Psoas muscle (tissue), 8 donors: ENCODE measurements around the gene CACNA2D4. TPM values are rescaled to one million over a fixed set of nuclear protein-coding genes. Genes with fewer than 3 reads are reported as not detected.

Experiments used
- ATAC-seq, 4 donors: fragments of 200-7000 bp; cut with Tn5 transposase; one replicate each; pipeline ENCODE4 v1.9.1; 2020; ENCODE audit warnings: moderate library complexity in 3 of 4, mild to moderate bottlenecking in 2 of 4
- DNase-seq, 2 donors: peaks; one replicate each; pipeline ENCODE4 v3.0.0-alpha.2; 2020
- H3K27ac ChIP-seq: fragments of 200-600 bp; one replicate; pipeline ENCODE4 v1.8.0; 2022
- H3K27me3 ChIP-seq, 3 donors: fragments of 200-600 bp in 1 of 3; one replicate each; pipeline versions ENCODE4 v1.6.1 to v1.8.0; 2013 to 2022; ENCODE audit warnings: low read length in 2 of 3, mild to moderate bottlenecking in 2 of 3, moderate library complexity in 1 of 3; ENCODE audit not compliant: insufficient read depth in 3 of 3
- H3K36me3 ChIP-seq, 2 donors: fragments of 200-600 bp in 1 of 2; one replicate each; pipeline versions ENCODE4 v1.6.1 to v1.8.0; 2013 to 2022; ENCODE audit warnings: low read depth in 1 of 2, mild to moderate bottlenecking in 1 of 2, moderate library complexity in 1 of 2; ENCODE audit not compliant: insufficient read depth in 1 of 2
- H3K4me1 ChIP-seq: fragments of 200-600 bp; one replicate; pipeline ENCODE4 v1.8.0; 2022
- H3K4me3 ChIP-seq: fragments of 200-600 bp; one replicate; pipeline ENCODE4 v1.8.0; 2022; ENCODE audit warnings: mild to moderate bottlenecking
- H3K9me3 ChIP-seq: fragments of 200-600 bp; one replicate; pipeline ENCODE4 v1.8.0; 2022
- CTCF ChIP-seq: fragments of 200-600 bp; IDR thresholded peaks from one replicate; pipeline ENCODE4 v1.8.0; 2022; ENCODE audit warnings: antibody characterized with exemption
- WGBS, 3 donors: extraction: QIAGEN DNeasy Blood & Tissue Kit; methylation state at CpG; one replicate each; pipeline versions ENCODE4 v1.1.6 to v1.1.7; 2013; 5-methylcytosine and 5-hydroxymethylcytosine counted together
- intact Hi-C, 2 donors: fragments of 100-400 bp; cut with DNase I; formaldehyde crosslinking; loops; one replicate each; pipeline versions ENCODE4 v1.11.0 to v1.14.2; 2022
- polyA plus RNA-seq, 3 donors: library from polyadenylated mRNA; stranded (reverse); fragments of 200-250 nt; gene quantifications; one replicate each; pipeline ENCODE4 v1.2.3, GENCODE V29; 2013
- total RNA-seq, 4 donors: library from RNA; stranded (reverse); fragmentation: NEBNext Ultra II Directional in 2 of 4; extraction: Animal tissue kit (Norgen Biotek cat#: 25700) in 2 of 4; gene quantifications; one replicate each; pipeline versions ENCODE4 v1.2.1 to v1.2.4, GENCODE V29; 2021 to 2023
- donor health status: healthy with polysubstance abuse.
- donor health status: DM: no; HTN: no; CAD: no; lungs with moderate emphysema.
- donor health status: Bipolar disorder and iron deficiency.
- donor health status: healthy.
- donor health status: DM: yes; HTN: yes; CAD: no.
- donor health status: DM: no; HTN: no; CAD: no.
- donor health status: DM: no; HTN: no; CAD: no.
- donor health status: DM: yes; HTN: yes; CAD: no.

CACNA2D4 gene
- total and polyA plus RNA-seq, 7 donors = 0.74 to 1.8 (median 0.93) TPM

- H3K27ac ChIP-seq = no peak overlapping the region
- ATAC-seq (no peak), DNase-seq (no peak)
- H3K4me3 ChIP-seq = no peak overlapping the region
- TF ChIP-seq CTCF = no peak
- WGBS, 3 donors = 69 to 74% (median 72%) methylated on average over 11 of the region's 11 CpGs
- no peaks in the 10 kb centered on the region for H3K9me3 ChIP-seq
- H3K4me1 ChIP-seq = no peaks in the 10 kb centered on the region
- H3K36me3 ChIP-seq = no peaks in the 10 kb centered on the region
- intact Hi-C loops = no loop called here
- H3K27me3 ChIP-seq = peaks cover 0 to 59% (median 24%) of the 10 kb centered on the region in 3 donors
Observed at GRCh38 chr12:1822699-1823098, 95.8 kb downstream of the CACNA2D4 start.

- Histone ChIP-seq H3K27ac (no peak overlapping the region), H3K36me3 (no peaks in the 10 kb centered on the region), H3K4me1 (no peaks in the 10 kb centered on the region), H3K27me3 (peaks cover 0 to 50% (median 24%) of the 10 kb centered on the region in 3 donors), H3K9me3 (no peaks in the 10 kb centered on the region), H3K4me3 (no peak overlapping the region)
- TF ChIP-seq CTCF = no peak
- no peak for DNase-seq
- 18 to 28% (median 27%) methylated on average over 12 of the region's 12 CpGs for WGBS, 3 donors
- intact Hi-C loops = no loop called here
- ATAC-seq = no peak
Observed at GRCh38 chr12:1821805-1822204, 96.6 kb downstream of the CACNA2D4 start.

- H3K9me3 ChIP-seq = no peaks in the 10 kb centered on the region
- H3K4me1 ChIP-seq = no peaks in the 10 kb centered on the region
- no peaks in the 10 kb centered on the region for H3K36me3 ChIP-seq
- TF ChIP-seq CTCF = no peak
- no peak overlapping the region for H3K27ac ChIP-seq
- no peak overlapping the region for H3K4me3 ChIP-seq
- H3K27me3 ChIP-seq = peaks cover 0 to 49% (median 22%) of the 10 kb centered on the region in 3 donors
- DNase-seq (no peak), ATAC-seq (no peak)
- 47 to 67% (median 49%) methylated on average over 11 of the region's 11 CpGs for WGBS, 3 donors
- intact Hi-C loops = no loop called here
Observed at GRCh38 chr12:1820896-1821291, 97.6 kb downstream of the CACNA2D4 start.

GRCh38 chr12:1820191-1820895 is 98.1 kb downstream of the CACNA2D4 start, which contains the start of gene LRTM2:
Gene LRTM2, plus strand, starts transcription at chr12:1820565. Its CDS starts 7,584 bp downstream, at chr12:1828149.
- Histone ChIP-seq H3K27ac (no peak within 1 kb of the TSS), H3K9me3 (no peaks in the 10 kb centered on the region), H3K4me3 (no peak within 1 kb of the TSS), H3K27me3 (peaks cover 0 to 49% (median 22%) of the 10 kb centered on the region in 3 donors), H3K36me3 (no peaks in the 10 kb centered on the region), H3K4me1 (no peaks in the 10 kb centered on the region)
- intact Hi-C loops = no loop called here
- TF ChIP-seq CTCF = no peak
- WGBS, 3 donors = 7 to 13% (median 7%) methylated on average over 25 to 34 of the region's 34 CpGs
- no peak for DNase-seq
- ATAC-seq = peak in 2 of 4 donors; percentile 27 to 34
